ENCODE data around the gene MUC20. TPM values are rescaled to one million over a fixed set of nuclear protein-coding genes. Genes with fewer than 3 reads are reported as not detected.

The MUC20 gene
- total RNA-seq, 1 experiment from 2014 or later: not detected

- Histone ChIP-seq H3K9me3 (ENCODE audit: control insufficient read depth, insufficient read depth, low read depth, low read length) (no peaks in the 10 kb centered on the region), H3K27me3 (ENCODE audit: control insufficient read depth, insufficient read depth, low read length) (no peaks in the 10 kb centered on the region), H3K36me3 (ENCODE audit: control insufficient read depth, insufficient read depth, low read length) (no peaks in the 10 kb centered on the region), H3K4me3 (ENCODE audit: low read depth in 2 of 2, low read length in 2 of 2) (no peak overlapping the region), H3K4me1 (ENCODE audit: control insufficient read depth, insufficient read depth, low read length) (peaks cover 3% of the 10 kb centered on the region; the same call in 1 of the 2 replicates), H3K27ac (ENCODE audit: low read length) (no peak overlapping the region)
- DNase-seq (ENCODE audit: low read depth, low spot score): no peak
- ChIA-PET CTCF (interaction anchor here (0.7 kb wide), 1 partner anchor 79 kb away, joined by 9 read pairs; no protein-coding TSS in a partner anchor), POLR2A (interaction anchor here (0.6 kb wide), 1 partner anchor 18 kb away, joined by 4 read pairs; no protein-coding TSS in a partner anchor)
- intact Hi-C loops (cut with micrococcal nuclease; ENCODE audit: unreplicated experiment): no loop called here
- TF ChIP-seq TCF7L2 (IDR thresholded peaks at IDR 0.05; ENCODE audit: low read depth, low read length) (no peak), POLR2AphosphoS5 (IDR thresholded peaks at IDR 0.05; ENCODE audit: low read depth, low read length) (no peak), SIN3A (IDR thresholded peaks at IDR 0.05; ENCODE audit: borderline replicate concordance, insufficient read depth, low read depth, low read length) (no peak), REST (IDR thresholded peaks at IDR 0.05; ENCODE audit: insufficient read depth in 1 of 2, low read depth in 2 of 2, low read length in 1 of 2) (no peak), CTCF (IDR thresholded peaks at IDR 0.05) (no peak)
- in situ Hi-C loops (cut with HindIII; ENCODE audit: low pct_unique_long_range_greater_than_20kb, low sequenced_read_pairs): no loop called here
- BruUV-seq (replicated peaks): no TSS peak
- ATAC-seq: no peak
Observed at GRCh38 chr3:195729476-195730251, 8.9 kb downstream of the MUC20 start.

GRCh38 chr3:195731356-195731905 lies 10.7 kb downstream of the MUC20 start:
- DNase-seq (ENCODE audit: low read depth, low spot score) (no peak), ATAC-seq (no peak)
- H3K27ac ChIP-seq (ENCODE audit: low read length): no peak overlapping the region
- TF ChIP-seq POLR2AphosphoS5 (IDR thresholded peaks at IDR 0.05; ENCODE audit: low read depth, low read length): no peak
- no peak for TF ChIP-seq CTCF (IDR thresholded peaks at IDR 0.05)
- TF ChIP-seq SIN3A (IDR thresholded peaks at IDR 0.05; ENCODE audit: borderline replicate concordance, insufficient read depth, low read depth, low read length): no peak
- no peak for TF ChIP-seq REST (IDR thresholded peaks at IDR 0.05; ENCODE audit: insufficient read depth in 1 of 2, low read depth in 2 of 2, low read length in 1 of 2)
- TF ChIP-seq TCF7L2 (IDR thresholded peaks at IDR 0.05; ENCODE audit: low read depth, low read length): no peak
- no TSS peak for BruUV-seq (replicated peaks)
- peaks cover 3% of the 10 kb centered on the region; the same call in 1 of the 2 replicates for H3K4me1 ChIP-seq (ENCODE audit: control insufficient read depth, insufficient read depth, low read length)
- ChIA-PET CTCF (no interaction called here), POLR2A (no interaction called here)
- in situ Hi-C loops (cut with HindIII; ENCODE audit: low pct_unique_long_range_greater_than_20kb, low sequenced_read_pairs): no loop called here
- H3K27me3 ChIP-seq (ENCODE audit: control insufficient read depth, insufficient read depth, low read length): peaks cover 4% of the 10 kb centered on the region; the same call in 1 of the 2 replicates
- H3K4me3 ChIP-seq (ENCODE audit: low read depth in 2 of 2, low read length in 2 of 2): no peak overlapping the region
- no peaks in the 10 kb centered on the region for H3K36me3 ChIP-seq (ENCODE audit: control insufficient read depth, insufficient read depth, low read length)
- no peaks in the 10 kb centered on the region for H3K9me3 ChIP-seq (ENCODE audit: control insufficient read depth, insufficient read depth, low read depth, low read length)
- intact Hi-C loops (cut with micrococcal nuclease; ENCODE audit: unreplicated experiment): no loop called here
